Glutamatergic neuron (in vitro differentiated cells): ENCODE data around the gene PXDN. TPM values are rescaled to one million over a fixed set of nuclear protein-coding genes. Genes with fewer than 3 reads are reported as not detected.
A peak's percentile ranks its signal among the peaks of the same experiment; 100 is the strongest.

Experiments
- DNase-seq: peaks from one replicate; pipeline ENCODE4 v3.0.0; 2022
- H3K27ac Mint-ChIP-seq: one replicate; pipeline ENCODE4 v1.8.0; 2020; ENCODE audit warnings: mild to moderate bottlenecking, mixed read lengths, inconsistent platforms; ENCODE audit not compliant: unreplicated experiment
- H3K27me3 Mint-ChIP-seq: one replicate; pipeline ENCODE4 v1.8.0; 2020; ENCODE audit warnings: mild to moderate bottlenecking, moderate library complexity, mixed read lengths, inconsistent platforms; ENCODE audit not compliant: unreplicated experiment
- H3K36me3 Mint-ChIP-seq: one replicate; pipeline ENCODE4 v1.8.0; 2020; ENCODE audit warnings: mild to moderate bottlenecking, mixed read lengths, inconsistent platforms; ENCODE audit not compliant: unreplicated experiment
- H3K4me1 Mint-ChIP-seq: one replicate; pipeline ENCODE4 v1.8.0; 2020; ENCODE audit warnings: mild to moderate bottlenecking, low read depth, mixed read lengths, inconsistent platforms; ENCODE audit not compliant: unreplicated experiment
- H3K4me3 Mint-ChIP-seq: one replicate; pipeline ENCODE4 v1.8.0; 2020; ENCODE audit warnings: mild to moderate bottlenecking, mixed read lengths, inconsistent platforms; ENCODE audit not compliant: unreplicated experiment
- H3K9me3 Mint-ChIP-seq: one replicate; pipeline ENCODE4 v1.8.0; 2020; ENCODE audit warnings: mild to moderate bottlenecking, moderate library complexity, mixed read lengths, inconsistent platforms; ENCODE audit not compliant: unreplicated experiment
- CTCF ChIP-seq: fragments of 200-600 bp; sonication (generic); IDR thresholded peaks from one replicate; pipeline ENCODE4 v1.5.0; 2021; ENCODE audit not compliant: partially characterized antibody, unreplicated experiment
- long read RNA-seq: library from polyadenylated mRNA; unstranded; transcript quantifications from one replicate; pipeline ENCODE4 v2.0.0, GENCODE V29; 2020; ENCODE audit not compliant: unreplicated experiment
- total RNA-seq: library from RNA; stranded (reverse); fragmentation: NEBNext Ultra II Directional; extraction: Animal tissue kit (Norgen Biotek cat#: 25700); gene quantifications from one replicate; pipeline ENCODE4 v1.2.1, GENCODE V29; 2021; ENCODE audit not compliant: unreplicated experiment

The PXDN gene
- 226 TPM for total RNA-seq
- long read RNA-seq, partial matches to known transcripts, result 8 of 15 reads
- long read RNA-seq, other reads (novel, unspliced or antisense), result 6 of 15 reads

GRCh38 chr2:1744446-1745170 is at the start of gene PXDN:
Gene PXDN (minus strand): TSS chr2:1744515. CDS start chr2:1744455, 60 bp downstream.
- H3K27me3 Mint-ChIP-seq, result peaks cover 27% of the 10 kb centered on the region
- peak within 1 kb of the TSS; percentile 90 for H3K27ac Mint-ChIP-seq
- peaks cover 36% of the 10 kb centered on the region for H3K4me1 Mint-ChIP-seq
- H3K4me3 Mint-ChIP-seq, result peak within 1 kb of the TSS; percentile 94
- H3K36me3 Mint-ChIP-seq, result peaks cover 6% of the 10 kb centered on the region
- DNase-seq, result peak; percentile 75
- no peak for TF ChIP-seq CTCF
- H3K9me3 Mint-ChIP-seq, result peaks cover 27% of the 10 kb centered on the region

DNA sequence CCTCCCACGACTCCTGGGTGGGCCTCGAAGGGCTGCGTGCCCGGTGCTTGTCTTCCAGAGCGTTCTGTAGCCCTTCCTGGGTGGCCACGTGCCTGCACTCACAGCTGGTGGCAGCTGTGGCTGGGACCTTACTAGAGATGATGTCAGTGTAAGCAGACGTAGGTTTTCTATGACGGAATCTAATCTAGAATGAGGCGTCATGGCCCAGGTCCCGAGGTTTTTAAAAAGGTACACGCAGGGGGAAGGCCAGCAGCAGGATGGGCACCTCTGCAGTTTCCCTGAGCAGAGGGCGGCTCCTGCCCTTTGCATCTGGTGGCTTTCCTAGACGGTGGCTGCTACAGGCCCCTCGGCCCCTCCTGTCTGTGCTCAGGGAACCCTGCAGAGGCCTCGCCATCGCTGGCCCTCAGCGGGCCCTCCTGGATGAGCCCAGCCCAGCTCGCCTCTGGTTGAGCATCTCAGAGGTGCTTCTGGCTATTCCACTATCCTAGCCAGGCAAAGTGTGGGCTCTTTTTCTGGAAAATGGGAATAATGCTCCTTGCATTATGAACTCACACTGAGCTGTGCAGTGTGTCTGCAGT is 49.6 kb upstream of the PXDN start:
- TF ChIP-seq CTCF, result no peak
- Mint-ChIP-seq H3K9me3 (peaks cover 11% of the 10 kb centered on the region), H3K4me1 (peaks cover 17% of the 10 kb centered on the region), H3K36me3 (no peaks in the 10 kb centered on the region), H3K27ac (no peak overlapping the region), H3K27me3 (peaks cover 7% of the 10 kb centered on the region), H3K4me3 (no peak overlapping the region)
- no peak for DNase-seq

DNA sequence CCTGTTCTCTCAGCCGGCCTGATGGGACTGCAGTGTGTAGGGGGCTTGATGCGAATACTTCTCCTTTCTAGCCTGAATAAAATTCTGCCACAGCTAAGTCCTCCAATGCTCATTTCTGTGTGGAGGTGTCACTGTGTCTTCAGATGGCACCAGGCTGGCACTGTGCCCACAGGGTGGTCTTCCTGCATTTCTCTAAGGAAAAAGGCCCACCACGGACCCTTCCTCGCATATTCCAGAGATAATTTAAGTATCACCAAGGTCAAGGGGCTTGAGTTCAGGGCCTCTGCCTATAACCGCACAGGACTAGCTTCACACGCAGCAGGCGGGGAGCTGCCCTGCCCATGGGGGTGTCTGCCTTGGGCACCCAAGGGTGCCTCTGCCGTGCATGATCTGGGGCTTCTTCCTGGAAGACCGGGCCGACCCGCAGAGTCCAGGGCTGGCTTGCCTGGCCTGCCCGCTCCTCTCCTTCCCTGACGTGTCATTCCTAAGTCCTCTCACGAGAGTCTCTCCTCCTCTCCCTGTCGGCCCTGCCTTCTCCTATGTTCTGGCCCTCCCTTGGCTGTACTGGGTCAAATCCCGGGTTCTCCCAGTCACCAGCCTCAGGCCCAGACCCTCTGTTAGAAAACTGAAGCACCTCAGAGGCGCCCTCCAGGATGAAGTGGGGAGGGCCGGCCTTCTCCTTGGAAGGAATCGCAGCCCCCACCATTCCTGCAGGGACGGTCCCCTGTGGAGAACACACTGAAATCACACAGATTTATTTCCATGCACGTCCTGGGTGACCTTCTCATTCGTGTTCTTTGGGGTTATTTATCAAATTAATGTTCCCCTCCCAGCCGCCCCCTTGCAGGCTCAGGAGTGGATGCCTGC is 48.9 kb upstream of the PXDN start:
- no peaks in the 10 kb centered on the region for H3K36me3 Mint-ChIP-seq
- H3K27ac Mint-ChIP-seq, result no peak overlapping the region
- peaks cover 7% of the 10 kb centered on the region for H3K27me3 Mint-ChIP-seq

DNA sequence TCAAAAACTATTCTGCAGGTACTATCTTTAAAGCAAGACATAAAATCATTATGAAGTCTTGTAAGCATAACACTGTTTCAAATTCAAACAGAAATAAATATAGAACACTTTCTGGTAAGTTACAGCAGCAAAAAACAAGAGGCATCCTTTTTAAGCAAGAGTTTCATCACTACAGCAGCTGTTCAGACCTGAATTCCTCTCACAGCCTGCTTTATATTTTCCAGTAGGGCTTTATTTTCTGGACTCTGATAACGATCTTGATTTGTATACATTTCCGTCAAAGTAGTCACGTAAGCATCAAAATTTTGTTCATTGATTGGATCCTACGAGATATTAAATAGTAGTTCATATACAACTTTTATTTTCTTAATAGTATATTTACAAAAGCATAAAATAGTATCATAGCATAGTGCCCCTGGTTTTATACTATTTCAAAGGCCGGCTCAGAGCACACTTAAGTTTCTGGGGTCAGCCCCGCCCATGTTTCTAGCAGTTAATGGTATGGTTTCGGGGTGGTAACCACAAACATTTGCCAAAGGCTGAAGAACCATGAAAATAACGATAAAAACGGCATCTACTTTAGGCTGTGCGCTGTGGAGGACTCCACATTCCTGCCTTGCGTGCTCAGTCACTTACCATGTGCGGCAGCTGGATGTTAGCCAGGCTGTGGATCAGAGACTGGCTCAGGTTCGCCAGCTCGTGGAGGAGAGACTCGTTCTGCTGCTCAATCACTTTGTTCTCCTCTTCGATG is 47.5 kb upstream of the PXDN start:
- Mint-ChIP-seq H3K4me1 (peaks cover 28% of the 10 kb centered on the region), H3K27me3 (peaks cover 6% of the 10 kb centered on the region), H3K36me3 (no peaks in the 10 kb centered on the region), H3K4me3 (no peak overlapping the region), H3K27ac (no peak overlapping the region), H3K9me3 (peaks cover 5% of the 10 kb centered on the region)
- no peak for DNase-seq
- TF ChIP-seq CTCF, result no peak

More for the DNA sequence above, 48.9 kb upstream of the PXDN start:
- H3K9me3 Mint-ChIP-seq, result peaks cover 5% of the 10 kb centered on the region
- DNase-seq, result no peak
- no peak overlapping the region for H3K4me3 Mint-ChIP-seq
- TF ChIP-seq CTCF, result no peak
- H3K4me1 Mint-ChIP-seq, result peaks cover 22% of the 10 kb centered on the region
